ENCODE measurements around the gene EPDR1. TPM values are rescaled to one million over a fixed set of nuclear protein-coding genes. Genes with fewer than 3 reads are reported as not detected.

EPDR1 gene
- polyA plus RNA-seq, 1 donor from 2014 or later: 1.7 TPM

DNA sequence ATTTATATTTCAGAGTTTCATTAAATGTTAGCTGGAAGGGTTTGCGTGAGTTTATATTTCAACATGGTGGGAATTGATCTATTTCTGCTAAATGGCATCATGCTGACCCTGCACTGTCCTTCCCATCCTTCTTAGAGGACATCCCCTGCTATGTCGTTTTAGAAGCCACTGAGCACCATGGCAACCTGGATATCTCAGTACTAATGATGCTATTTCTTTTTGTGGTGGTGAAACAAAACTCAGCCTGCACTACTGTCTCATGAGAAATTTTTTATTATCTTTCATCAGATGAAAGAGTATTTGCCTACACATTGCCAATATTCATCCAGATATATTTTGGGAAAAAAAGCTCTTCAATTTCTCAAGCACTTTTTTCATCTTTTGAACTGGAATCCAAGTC is 12.1 kb downstream of the EPDR1 start:
- H2AFZ ChIP-seq (ENCODE audit: low read depth, low read length): no peak overlapping the region
- H3K79me2 ChIP-seq (replicated peaks; ENCODE audit: insufficient read depth, low read length): no peaks in the 10 kb centered on the region
- H3K4me2 ChIP-seq (ENCODE audit: low read length): no peak overlapping the region
- H3K9me3 ChIP-seq (ENCODE audit: low read length): no peaks in the 10 kb centered on the region
- H3K27me3 ChIP-seq (ENCODE audit: insufficient read depth, low read depth, low read length): no peaks in the 10 kb centered on the region
- no peaks in the 10 kb centered on the region for H3K9me2 ChIP-seq (ENCODE audit: insufficient read depth, low read length)
- no peaks in the 10 kb centered on the region for H3K36me3 ChIP-seq (ENCODE audit: insufficient read depth, low read length)
- no peak overlapping the region for H3K4me3 ChIP-seq (ENCODE audit: low read length)
- no peaks in the 10 kb centered on the region for H3F3A ChIP-seq (ENCODE audit: insufficient read depth, low read length, poor library complexity, severe bottlenecking)
- no peak overlapping the region for H3K9ac ChIP-seq (ENCODE audit: low read length)
- no peaks in the 10 kb centered on the region for H4K20me1 ChIP-seq (ENCODE audit: insufficient read depth)
- no peak for TF ChIP-seq RAD21 (conservative IDR thresholded peaks at IDR 0.05)
- TF ChIP-seq, protein P1, sequence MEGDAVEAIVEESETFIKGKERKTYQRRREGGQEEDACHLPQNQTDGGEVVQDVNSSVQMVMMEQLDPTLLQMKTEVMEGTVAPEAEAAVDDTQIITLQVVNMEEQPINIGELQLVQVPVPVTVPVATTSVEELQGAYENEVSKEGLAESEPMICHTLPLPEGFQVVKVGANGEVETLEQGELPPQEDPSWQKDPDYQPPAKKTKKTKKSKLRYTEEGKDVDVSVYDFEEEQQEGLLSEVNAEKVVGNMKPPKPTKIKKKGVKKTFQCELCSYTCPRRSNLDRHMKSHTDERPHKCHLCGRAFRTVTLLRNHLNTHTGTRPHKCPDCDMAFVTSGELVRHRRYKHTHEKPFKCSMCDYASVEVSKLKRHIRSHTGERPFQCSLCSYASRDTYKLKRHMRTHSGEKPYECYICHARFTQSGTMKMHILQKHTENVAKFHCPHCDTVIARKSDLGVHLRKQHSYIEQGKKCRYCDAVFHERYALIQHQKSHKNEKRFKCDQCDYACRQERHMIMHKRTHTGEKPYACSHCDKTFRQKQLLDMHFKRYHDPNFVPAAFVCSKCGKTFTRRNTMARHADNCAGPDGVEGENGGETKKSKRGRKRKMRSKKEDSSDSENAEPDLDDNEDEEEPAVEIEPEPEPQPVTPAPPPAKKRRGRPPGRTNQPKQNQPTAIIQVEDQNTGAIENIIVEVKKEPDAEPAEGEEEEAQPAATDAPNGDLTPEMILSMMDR (IDR thresholded peaks at IDR 0.05; ENCODE audit: poor library complexity, severe bottlenecking): no peak
- no peak for TF ChIP-seq POLR2AphosphoS5 (IDR thresholded peaks at IDR 0.05)
- TF ChIP-seq SMC3 (conservative IDR thresholded peaks at IDR 0.05; ENCODE audit: poor library complexity): no peak
- no peak for TF ChIP-seq EZH2 (IDR thresholded peaks at IDR 0.05; ENCODE audit: borderline replicate concordance, insufficient read depth, low read length, poor library complexity, severe bottlenecking)
- no peak for TF ChIP-seq EP300 (conservative IDR thresholded peaks at IDR 0.05; ENCODE audit: poor library complexity, severe bottlenecking)
- TF ChIP-seq, protein P2, sequence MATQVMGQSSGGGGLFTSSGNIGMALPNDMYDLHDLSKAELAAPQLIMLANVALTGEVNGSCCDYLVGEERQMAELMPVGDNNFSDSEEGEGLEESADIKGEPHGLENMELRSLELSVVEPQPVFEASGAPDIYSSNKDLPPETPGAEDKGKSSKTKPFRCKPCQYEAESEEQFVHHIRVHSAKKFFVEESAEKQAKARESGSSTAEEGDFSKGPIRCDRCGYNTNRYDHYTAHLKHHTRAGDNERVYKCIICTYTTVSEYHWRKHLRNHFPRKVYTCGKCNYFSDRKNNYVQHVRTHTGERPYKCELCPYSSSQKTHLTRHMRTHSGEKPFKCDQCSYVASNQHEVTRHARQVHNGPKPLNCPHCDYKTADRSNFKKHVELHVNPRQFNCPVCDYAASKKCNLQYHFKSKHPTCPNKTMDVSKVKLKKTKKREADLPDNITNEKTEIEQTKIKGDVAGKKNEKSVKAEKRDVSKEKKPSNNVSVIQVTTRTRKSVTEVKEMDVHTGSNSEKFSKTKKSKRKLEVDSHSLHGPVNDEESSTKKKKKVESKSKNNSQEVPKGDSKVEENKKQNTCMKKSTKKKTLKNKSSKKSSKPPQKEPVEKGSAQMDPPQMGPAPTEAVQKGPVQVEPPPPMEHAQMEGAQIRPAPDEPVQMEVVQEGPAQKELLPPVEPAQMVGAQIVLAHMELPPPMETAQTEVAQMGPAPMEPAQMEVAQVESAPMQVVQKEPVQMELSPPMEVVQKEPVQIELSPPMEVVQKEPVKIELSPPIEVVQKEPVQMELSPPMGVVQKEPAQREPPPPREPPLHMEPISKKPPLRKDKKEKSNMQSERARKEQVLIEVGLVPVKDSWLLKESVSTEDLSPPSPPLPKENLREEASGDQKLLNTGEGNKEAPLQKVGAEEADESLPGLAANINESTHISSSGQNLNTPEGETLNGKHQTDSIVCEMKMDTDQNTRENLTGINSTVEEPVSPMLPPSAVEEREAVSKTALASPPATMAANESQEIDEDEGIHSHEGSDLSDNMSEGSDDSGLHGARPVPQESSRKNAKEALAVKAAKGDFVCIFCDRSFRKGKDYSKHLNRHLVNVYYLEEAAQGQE (IDR thresholded peaks at IDR 0.05; ENCODE audit: borderline replicate concordance): no peak
- TF ChIP-seq TAF1 (IDR thresholded peaks at IDR 0.05; ENCODE audit: low read depth): no peak
- TF ChIP-seq MXI1 (conservative IDR thresholded peaks at IDR 0.05; ENCODE audit: poor library complexity, severe bottlenecking): no peak
- H3K27ac ChIP-seq (ENCODE audit: low read length): no peak overlapping the region

DNA sequence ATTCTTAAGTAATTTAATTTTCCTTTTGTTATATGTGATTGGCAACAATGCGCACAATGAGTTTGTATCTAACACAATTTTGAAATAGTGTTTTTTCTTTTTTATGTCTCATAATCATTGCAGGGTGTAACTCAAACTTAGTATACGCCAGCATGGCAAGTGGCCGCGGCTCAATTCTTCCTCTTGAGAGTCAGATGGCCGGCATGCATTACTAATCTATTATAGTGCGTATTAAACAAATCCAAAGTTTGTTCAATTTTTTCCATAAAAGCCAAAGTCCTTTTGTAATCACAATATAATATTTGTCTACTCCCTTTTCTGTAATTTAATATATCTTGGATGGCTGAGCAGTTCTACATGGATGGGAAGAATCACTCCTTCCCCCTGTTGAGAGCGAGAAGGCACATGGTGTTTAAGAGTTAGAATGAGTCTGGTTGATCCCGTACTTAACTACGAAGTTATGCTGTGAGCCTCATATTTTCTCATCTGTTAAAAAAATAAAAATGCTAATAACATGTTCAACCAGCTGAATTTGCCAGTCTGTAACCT is 12.7 kb downstream of the EPDR1 start:
- Histone ChIP-seq H4K20me1 (ENCODE audit: insufficient read depth) (no peaks in the 10 kb centered on the region), H3K79me2 (replicated peaks; ENCODE audit: insufficient read depth, low read length) (no peaks in the 10 kb centered on the region), H3K27me3 (ENCODE audit: insufficient read depth, low read depth, low read length) (no peaks in the 10 kb centered on the region), H3K9me3 (ENCODE audit: low read length) (no peaks in the 10 kb centered on the region), H3K27ac (ENCODE audit: low read length) (no peak overlapping the region), H3F3A (ENCODE audit: insufficient read depth, low read length, poor library complexity, severe bottlenecking) (no peaks in the 10 kb centered on the region), H3K9ac (ENCODE audit: low read length) (no peak overlapping the region), H3K9me2 (ENCODE audit: insufficient read depth, low read length) (no peaks in the 10 kb centered on the region), H3K4me3 (ENCODE audit: low read length) (no peak overlapping the region), H2AFZ (ENCODE audit: low read depth, low read length) (no peak overlapping the region), H3K36me3 (ENCODE audit: insufficient read depth, low read length) (no peaks in the 10 kb centered on the region), H3K4me2 (ENCODE audit: low read length) (no peak overlapping the region)
- no peak for TF ChIP-seq RAD21 (conservative IDR thresholded peaks at IDR 0.05)
- no peak for TF ChIP-seq TAF1 (IDR thresholded peaks at IDR 0.05; ENCODE audit: low read depth)
- no peak for TF ChIP-seq SMC3 (conservative IDR thresholded peaks at IDR 0.05; ENCODE audit: poor library complexity)
- TF ChIP-seq EZH2 (IDR thresholded peaks at IDR 0.05; ENCODE audit: borderline replicate concordance, insufficient read depth, low read length, poor library complexity, severe bottlenecking): no peak
- TF ChIP-seq, protein P2 (IDR thresholded peaks at IDR 0.05; ENCODE audit: borderline replicate concordance): no peak
- TF ChIP-seq EP300 (conservative IDR thresholded peaks at IDR 0.05; ENCODE audit: poor library complexity, severe bottlenecking): no peak
- TF ChIP-seq, protein P1 (IDR thresholded peaks at IDR 0.05; ENCODE audit: poor library complexity, severe bottlenecking): no peak
- TF ChIP-seq POLR2AphosphoS5 (IDR thresholded peaks at IDR 0.05): no peak
- TF ChIP-seq MXI1 (conservative IDR thresholded peaks at IDR 0.05; ENCODE audit: poor library complexity, severe bottlenecking): no peak

Measured in neural cell (in vitro differentiated cells).